ENCODE data around the gene PDSS2. TPM values are rescaled to one million over a fixed set of nuclear protein-coding genes. Genes with fewer than 3 reads are reported as not detected.

PDSS2 gene
- total RNA-seq, 1 experiment from 2014 or later, result 16.1 TPM

DNA sequence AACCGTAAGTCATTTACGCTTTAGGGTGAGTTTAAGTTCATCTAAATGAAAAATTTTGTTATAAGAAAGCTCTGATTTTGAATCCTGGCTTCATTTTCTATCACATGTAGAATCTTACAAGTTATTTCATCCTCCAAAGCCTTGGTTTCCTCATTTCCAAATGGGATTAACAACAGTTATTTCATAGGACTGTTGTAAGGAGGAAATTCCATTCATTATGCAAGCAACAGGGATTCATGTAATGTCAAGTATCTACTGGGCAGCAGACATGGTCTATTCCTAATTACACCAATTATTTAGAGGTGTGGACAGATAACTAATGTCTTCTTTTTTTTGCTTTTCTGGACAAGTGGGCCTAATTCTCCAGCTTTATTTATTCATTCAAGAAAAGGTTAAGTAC lies 154.0 kb downstream of the PDSS2 start:
- no peaks in the 10 kb centered on the region for H3K27me3 ChIP-seq (replicated peaks; ENCODE audit: insufficient read depth, low read depth, low read length, poor library complexity)
- TF ChIP-seq, protein P1, sequence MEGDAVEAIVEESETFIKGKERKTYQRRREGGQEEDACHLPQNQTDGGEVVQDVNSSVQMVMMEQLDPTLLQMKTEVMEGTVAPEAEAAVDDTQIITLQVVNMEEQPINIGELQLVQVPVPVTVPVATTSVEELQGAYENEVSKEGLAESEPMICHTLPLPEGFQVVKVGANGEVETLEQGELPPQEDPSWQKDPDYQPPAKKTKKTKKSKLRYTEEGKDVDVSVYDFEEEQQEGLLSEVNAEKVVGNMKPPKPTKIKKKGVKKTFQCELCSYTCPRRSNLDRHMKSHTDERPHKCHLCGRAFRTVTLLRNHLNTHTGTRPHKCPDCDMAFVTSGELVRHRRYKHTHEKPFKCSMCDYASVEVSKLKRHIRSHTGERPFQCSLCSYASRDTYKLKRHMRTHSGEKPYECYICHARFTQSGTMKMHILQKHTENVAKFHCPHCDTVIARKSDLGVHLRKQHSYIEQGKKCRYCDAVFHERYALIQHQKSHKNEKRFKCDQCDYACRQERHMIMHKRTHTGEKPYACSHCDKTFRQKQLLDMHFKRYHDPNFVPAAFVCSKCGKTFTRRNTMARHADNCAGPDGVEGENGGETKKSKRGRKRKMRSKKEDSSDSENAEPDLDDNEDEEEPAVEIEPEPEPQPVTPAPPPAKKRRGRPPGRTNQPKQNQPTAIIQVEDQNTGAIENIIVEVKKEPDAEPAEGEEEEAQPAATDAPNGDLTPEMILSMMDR (conservative IDR thresholded peaks at IDR 0.05; ENCODE audit: low read depth, low read length), result no peak
- no peak for TF ChIP-seq EZH2 (IDR thresholded peaks at IDR 0.05; ENCODE audit: borderline replicate concordance, low read depth, low read length, poor library complexity, severe bottlenecking)
- ChIA-PET CTCF (no interaction called here), POLR2A (ENCODE audit: low non-redundant PET) (no interaction called here)
- peak; percentile 12 for DNase-seq (ENCODE audit: low spot score)
- no peaks in the 10 kb centered on the region for H3K9me3 ChIP-seq (ENCODE audit: low read depth, low read length, poor library complexity, severe bottlenecking)
- peaks cover 8% of the 10 kb centered on the region for H3K4me1 ChIP-seq (ENCODE audit: insufficient read depth, low read length, poor library complexity, severe bottlenecking)
- H3K36me3 ChIP-seq (ENCODE audit: insufficient read depth, low read length, poor library complexity, severe bottlenecking), result no peaks in the 10 kb centered on the region
- H3K4me3 ChIP-seq (ENCODE audit: low read depth, low read length, poor library complexity, severe bottlenecking), result no peak overlapping the region
- intact Hi-C loops (cut with micrococcal nuclease; ENCODE audit: unreplicated experiment), result no loop called here
- BruUV-seq (replicated peaks), result no TSS peak
- H3K27ac ChIP-seq (ENCODE audit: low read depth, low read length, poor library complexity, severe bottlenecking), result no peak overlapping the region

DNA sequence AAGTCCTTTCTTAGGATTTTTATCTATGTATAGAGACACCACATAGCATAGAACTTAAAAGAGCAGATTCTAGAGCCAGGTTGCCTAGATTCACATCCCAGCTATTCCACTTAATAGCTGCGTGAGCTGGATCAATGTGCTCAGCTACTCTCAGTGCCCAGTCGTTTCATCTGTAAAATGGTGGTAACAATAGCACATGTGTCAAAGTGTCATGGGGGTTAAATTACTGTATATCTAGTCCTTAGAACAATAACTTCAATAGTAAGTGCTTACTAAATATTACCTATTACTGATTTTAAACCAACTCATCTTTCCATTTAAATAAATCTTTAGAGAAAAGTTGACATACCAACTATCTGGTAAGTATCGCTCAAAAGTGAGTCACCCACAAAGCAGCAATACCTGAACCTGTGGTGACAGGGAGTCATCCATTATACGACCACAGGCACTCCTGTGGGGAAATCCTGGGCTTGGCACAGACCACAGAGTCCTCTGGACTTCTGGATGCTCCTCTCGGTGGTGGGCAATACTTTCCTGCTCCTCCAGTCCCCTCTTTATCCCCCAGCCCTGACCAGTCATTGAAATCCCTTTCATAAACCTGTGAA lies 154.8 kb downstream of the PDSS2 start:
- no TSS peak for BruUV-seq (replicated peaks)
- TF ChIP-seq, protein P1 (conservative IDR thresholded peaks at IDR 0.05; ENCODE audit: low read depth, low read length), result no peak
- no peak for TF ChIP-seq EZH2 (IDR thresholded peaks at IDR 0.05; ENCODE audit: borderline replicate concordance, low read depth, low read length, poor library complexity, severe bottlenecking)
- no peak overlapping the region for H3K27ac ChIP-seq (ENCODE audit: low read depth, low read length, poor library complexity, severe bottlenecking)
- H3K4me1 ChIP-seq (ENCODE audit: insufficient read depth, low read length, poor library complexity, severe bottlenecking), result peaks cover 8% of the 10 kb centered on the region
- ChIA-PET POLR2A (ENCODE audit: low non-redundant PET) (no interaction called here), CTCF (no interaction called here)
- H3K36me3 ChIP-seq (ENCODE audit: insufficient read depth, low read length, poor library complexity, severe bottlenecking), result no peaks in the 10 kb centered on the region
- H3K4me3 ChIP-seq (ENCODE audit: low read depth, low read length, poor library complexity, severe bottlenecking), result no peak overlapping the region
- no peaks in the 10 kb centered on the region for H3K27me3 ChIP-seq (replicated peaks; ENCODE audit: insufficient read depth, low read depth, low read length, poor library complexity)
- no peaks in the 10 kb centered on the region for H3K9me3 ChIP-seq (ENCODE audit: low read depth, low read length, poor library complexity, severe bottlenecking)
- no peak for DNase-seq (ENCODE audit: low spot score)
- intact Hi-C loops (cut with micrococcal nuclease; ENCODE audit: unreplicated experiment), result no loop called here

DNA sequence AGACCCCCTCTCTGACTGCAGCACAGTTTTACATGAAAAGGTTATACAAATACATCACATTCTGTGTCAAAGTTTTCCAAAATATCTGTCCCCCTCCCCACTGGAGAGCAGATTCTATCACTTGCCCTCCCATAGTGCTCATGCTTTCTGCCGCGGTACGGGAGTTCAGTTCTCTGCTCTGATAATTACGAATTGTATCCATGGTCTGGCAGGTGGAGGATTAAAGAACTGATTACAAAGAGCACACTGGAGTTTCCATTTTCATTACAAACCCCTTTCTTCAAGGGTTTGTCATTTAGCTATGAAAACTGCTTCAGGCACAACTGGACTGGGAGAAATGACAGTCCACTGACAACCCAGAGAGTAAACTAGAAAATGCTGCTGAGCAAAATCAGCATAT lies 166.0 kb downstream of the PDSS2 start:
- TF ChIP-seq, protein P1 (conservative IDR thresholded peaks at IDR 0.05; ENCODE audit: low read depth, low read length), result no peak
- TF ChIP-seq EZH2 (IDR thresholded peaks at IDR 0.05; ENCODE audit: borderline replicate concordance, low read depth, low read length, poor library complexity, severe bottlenecking), result no peak
- ChIA-PET CTCF (no interaction called here), POLR2A (ENCODE audit: low non-redundant PET) (no interaction called here)
- Histone ChIP-seq H3K27me3 (replicated peaks; ENCODE audit: insufficient read depth, low read depth, low read length, poor library complexity) (no peaks in the 10 kb centered on the region), H3K36me3 (ENCODE audit: insufficient read depth, low read length, poor library complexity, severe bottlenecking) (no peaks in the 10 kb centered on the region), H3K27ac (ENCODE audit: low read depth, low read length, poor library complexity, severe bottlenecking) (no peak overlapping the region), H3K9me3 (ENCODE audit: low read depth, low read length, poor library complexity, severe bottlenecking) (no peaks in the 10 kb centered on the region), H3K4me1 (ENCODE audit: insufficient read depth, low read length, poor library complexity, severe bottlenecking) (no peaks in the 10 kb centered on the region), H3K4me3 (ENCODE audit: low read depth, low read length, poor library complexity, severe bottlenecking) (no peak overlapping the region)
- DNase-seq (ENCODE audit: low spot score), result no peak
- BruUV-seq (replicated peaks), result no TSS peak
- intact Hi-C loops (cut with micrococcal nuclease; ENCODE audit: unreplicated experiment), result no loop called here
